AG04449 (cell line): ENCODE results near the gene NLGN4Y.

Source experiments
- CTCF ChIA-PET: fragments of 350-600 bp; formaldehyde crosslinking; extraction: SDS; loops from one replicate; lab custom pipeline; 2021; ENCODE audit warnings: antibody characterized with exemption; lab: Yijun Ruan, JAX
- POLR2A ChIA-PET: fragments of 400-600, 350-600 bp; formaldehyde crosslinking; extraction: SDS; loops from one replicate; lab custom pipeline; 2020; ENCODE audit warnings: antibody characterized with exemption, inconsistent platforms; lab: Yijun Ruan, JAX
- DNase-seq: peaks from one replicate; pipeline ENCODE4 v3.0.0-alpha.2; 2010; ENCODE audit warnings: low read depth, low spot score
- H3K4me3 ChIP-seq: 2 replicates; pipeline ENCODE4 v1.5.1; 2011; ENCODE audit warnings: low read depth, mild to moderate bottlenecking, control low read depth, low read length
- TF ChIP-seq, protein P1 (sequence below): IDR thresholded peaks from one replicate; pipeline ENCODE4 v1.5.1; 2011; ENCODE audit warnings: mild to moderate bottlenecking, moderate library complexity, low read length, control low read depth, inconsistent platforms; ENCODE audit not compliant: insufficient read depth; ENCODE audit errors: missing control alignments

The NLGN4Y gene

DNA sequence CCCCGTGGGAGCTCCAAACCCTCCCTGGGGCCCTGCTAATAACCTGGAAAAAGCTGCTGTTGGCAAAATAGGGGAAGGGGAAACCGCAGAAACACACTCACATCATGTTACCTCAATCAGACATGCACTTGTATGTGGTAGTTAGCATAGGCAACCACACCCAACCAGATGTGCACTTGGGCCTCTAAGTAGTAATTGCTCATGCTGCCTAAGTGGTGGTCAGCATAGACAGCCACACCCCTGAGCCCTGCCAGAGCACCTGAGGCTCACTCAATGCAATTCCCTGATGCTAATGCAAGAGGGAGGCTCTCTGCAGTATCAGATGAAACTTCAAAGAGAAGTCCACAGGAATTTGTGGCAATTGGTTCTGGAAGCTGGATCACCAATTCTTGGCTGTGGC, 301.4 kb downstream of the NLGN4Y start:
- ChIA-PET POLR2A (no interaction called here), CTCF (no interaction called here)
- DNase-seq, result no peak
- H3K4me3 ChIP-seq, result no peak overlapping the region
- TF ChIP-seq, protein P1, sequence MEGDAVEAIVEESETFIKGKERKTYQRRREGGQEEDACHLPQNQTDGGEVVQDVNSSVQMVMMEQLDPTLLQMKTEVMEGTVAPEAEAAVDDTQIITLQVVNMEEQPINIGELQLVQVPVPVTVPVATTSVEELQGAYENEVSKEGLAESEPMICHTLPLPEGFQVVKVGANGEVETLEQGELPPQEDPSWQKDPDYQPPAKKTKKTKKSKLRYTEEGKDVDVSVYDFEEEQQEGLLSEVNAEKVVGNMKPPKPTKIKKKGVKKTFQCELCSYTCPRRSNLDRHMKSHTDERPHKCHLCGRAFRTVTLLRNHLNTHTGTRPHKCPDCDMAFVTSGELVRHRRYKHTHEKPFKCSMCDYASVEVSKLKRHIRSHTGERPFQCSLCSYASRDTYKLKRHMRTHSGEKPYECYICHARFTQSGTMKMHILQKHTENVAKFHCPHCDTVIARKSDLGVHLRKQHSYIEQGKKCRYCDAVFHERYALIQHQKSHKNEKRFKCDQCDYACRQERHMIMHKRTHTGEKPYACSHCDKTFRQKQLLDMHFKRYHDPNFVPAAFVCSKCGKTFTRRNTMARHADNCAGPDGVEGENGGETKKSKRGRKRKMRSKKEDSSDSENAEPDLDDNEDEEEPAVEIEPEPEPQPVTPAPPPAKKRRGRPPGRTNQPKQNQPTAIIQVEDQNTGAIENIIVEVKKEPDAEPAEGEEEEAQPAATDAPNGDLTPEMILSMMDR, result no peak

DNA sequence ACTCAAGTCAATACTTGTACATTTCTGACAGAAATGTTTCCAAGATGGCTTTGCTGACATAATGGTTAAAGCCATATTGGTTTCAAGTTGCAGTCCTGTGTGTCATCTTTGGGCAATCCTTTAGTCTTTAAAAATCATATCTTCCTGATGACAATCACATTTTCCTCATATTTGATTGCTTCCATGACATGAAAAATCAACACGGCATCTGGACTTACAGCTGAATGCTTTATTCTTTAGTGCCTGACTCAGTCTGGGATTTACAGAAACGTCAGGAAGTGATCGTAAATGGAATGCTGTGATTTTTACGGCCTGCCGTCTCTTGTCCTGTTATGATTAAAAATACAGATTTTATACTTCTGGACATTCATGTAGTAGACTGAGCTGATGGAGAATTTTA, 304.2 kb downstream of the NLGN4Y start:
- no peak overlapping the region for H3K4me3 ChIP-seq
- DNase-seq, result peak; percentile 64
- TF ChIP-seq, protein P1, result no peak
- POLR2A ChIA-PET, result no interaction called here
- CTCF ChIA-PET, result no interaction called here

DNA sequence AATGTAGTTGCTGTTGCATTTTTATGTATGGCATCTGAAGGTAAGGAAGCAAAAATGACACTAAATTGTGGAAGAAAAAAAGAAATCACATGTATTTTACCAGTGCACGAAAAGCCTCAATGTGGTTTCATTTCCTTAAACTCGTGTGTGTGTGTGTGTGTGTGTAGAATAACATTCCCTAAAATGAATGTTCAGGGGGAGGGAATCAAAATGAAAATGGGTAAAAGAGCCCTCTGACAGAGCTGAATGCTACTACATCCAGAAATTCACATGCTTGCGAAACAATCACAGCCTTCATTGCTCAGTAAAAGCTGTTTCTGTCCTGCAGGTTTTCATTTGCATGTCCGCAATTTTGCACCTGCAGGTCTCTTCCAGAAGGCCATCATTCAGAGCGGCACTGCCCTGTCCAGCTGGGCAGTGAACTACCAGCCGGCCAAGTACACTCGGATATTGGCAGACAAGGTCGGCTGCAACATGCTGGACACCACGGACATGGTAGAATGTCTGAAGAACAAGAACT, 305.1 kb downstream of the NLGN4Y start:
- POLR2A ChIA-PET, result no interaction called here

DNA sequence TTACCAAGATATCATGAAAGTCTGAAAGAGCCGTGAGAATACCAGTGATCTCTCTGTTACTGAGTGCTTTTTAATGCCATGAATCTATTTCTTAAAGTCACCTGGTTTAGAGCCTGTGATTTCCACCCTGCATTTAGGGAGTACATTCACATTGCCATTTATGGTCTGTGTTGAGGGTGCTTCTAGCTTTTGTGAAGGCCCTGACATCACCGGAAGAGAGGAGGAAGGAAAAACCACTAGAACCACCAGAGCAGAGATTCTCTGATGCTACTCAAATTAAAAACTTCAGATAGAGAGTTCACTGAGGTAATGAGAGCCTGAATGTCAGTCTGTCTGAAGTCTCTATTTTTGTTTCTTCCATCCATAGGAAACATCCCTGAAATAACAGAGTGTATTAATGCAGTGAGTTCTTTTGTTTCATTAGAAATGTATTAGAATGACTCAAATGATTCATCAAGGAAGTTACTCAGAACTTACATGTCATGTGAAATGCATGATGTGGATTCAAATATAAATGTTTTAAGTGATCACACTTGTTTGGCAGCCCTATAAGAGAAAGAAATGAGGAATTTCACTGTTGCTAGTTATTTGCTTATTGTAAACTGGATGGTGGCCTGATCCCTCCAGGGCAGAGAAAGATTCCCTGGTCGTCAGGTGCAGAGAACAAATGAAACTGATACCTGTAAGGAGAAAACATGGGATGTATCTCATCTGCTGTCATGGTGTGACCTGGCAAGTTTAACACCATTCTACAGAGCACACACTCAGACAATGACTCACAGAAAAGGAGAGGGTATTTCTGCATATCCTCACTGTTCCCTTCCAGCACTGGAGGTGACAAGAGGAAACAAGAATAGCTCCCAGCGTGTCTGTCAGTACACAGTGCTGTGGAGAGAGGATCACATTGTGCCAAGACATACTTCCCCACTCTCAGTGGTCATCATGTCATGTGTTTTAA, 310.1 kb downstream of the NLGN4Y start:
- POLR2A ChIA-PET, result no interaction called here
- no peak for DNase-seq
- no peak overlapping the region for H3K4me3 ChIP-seq
- TF ChIP-seq, protein P1, result no peak
- CTCF ChIA-PET, result no interaction called here

More for the DNA sequence above, 305.1 kb downstream of the NLGN4Y start:
- TF ChIP-seq, protein P1, result no peak
- DNase-seq, result no peak
- CTCF ChIA-PET, result no interaction called here
- H3K4me3 ChIP-seq, result no peak overlapping the region

GRCh38 chrY:14837466-14837865, 313.1 kb downstream of the NLGN4Y start:
- H3K4me3 ChIP-seq, result no peak overlapping the region
- TF ChIP-seq, protein P1, result no peak
- ChIA-PET CTCF (no interaction called here), POLR2A (no interaction called here)
- DNase-seq, result no peak

- ChIA-PET POLR2A (no interaction called here), CTCF (no interaction called here)
- H3K4me3 ChIP-seq, result no peak overlapping the region
- no peak for DNase-seq
- TF ChIP-seq, protein P1, result no peak
Observed at GRCh38 chrY:14850734-14851133, 326.4 kb downstream of the NLGN4Y start.
